ENCODE data around the gene SPATA24. TPM values are rescaled to one million over a fixed set of nuclear protein-coding genes. Genes with fewer than 3 reads are reported as not detected.
"Not testable (repeated sequence)": the region's sequence is repeated elsewhere in the genome, so short reads cannot be mapped to it uniquely, and the experiment has no call there.

Gene SPATA24
- total RNA-seq, 1 donor from 2014 or later: 3.7 TPM

DNA sequence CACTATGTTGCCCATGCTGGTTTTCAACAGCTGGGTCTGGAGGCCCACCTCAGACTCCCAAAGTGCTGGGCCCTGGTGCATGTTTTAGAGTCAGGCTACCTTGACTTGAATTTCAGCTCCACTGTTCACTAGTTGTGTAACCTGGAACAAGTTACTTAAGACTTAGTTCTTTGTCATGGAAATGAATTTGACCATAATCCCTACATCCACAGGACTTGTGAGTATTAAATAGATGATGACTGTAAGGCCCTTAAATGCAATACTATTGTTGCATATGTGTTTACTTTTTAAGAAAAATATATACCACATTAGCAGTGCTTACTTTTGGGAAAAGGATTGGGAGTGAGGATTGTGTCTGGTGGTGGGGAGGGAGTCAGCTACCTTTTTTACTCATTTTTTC, 45.8 kb downstream of the SPATA24 start:
- peaks cover 16% of the 10 kb centered on the region for H3K4me1 Mint-ChIP-seq (ENCODE audit: low read depth)
- TF ChIP-seq, protein P1, sequence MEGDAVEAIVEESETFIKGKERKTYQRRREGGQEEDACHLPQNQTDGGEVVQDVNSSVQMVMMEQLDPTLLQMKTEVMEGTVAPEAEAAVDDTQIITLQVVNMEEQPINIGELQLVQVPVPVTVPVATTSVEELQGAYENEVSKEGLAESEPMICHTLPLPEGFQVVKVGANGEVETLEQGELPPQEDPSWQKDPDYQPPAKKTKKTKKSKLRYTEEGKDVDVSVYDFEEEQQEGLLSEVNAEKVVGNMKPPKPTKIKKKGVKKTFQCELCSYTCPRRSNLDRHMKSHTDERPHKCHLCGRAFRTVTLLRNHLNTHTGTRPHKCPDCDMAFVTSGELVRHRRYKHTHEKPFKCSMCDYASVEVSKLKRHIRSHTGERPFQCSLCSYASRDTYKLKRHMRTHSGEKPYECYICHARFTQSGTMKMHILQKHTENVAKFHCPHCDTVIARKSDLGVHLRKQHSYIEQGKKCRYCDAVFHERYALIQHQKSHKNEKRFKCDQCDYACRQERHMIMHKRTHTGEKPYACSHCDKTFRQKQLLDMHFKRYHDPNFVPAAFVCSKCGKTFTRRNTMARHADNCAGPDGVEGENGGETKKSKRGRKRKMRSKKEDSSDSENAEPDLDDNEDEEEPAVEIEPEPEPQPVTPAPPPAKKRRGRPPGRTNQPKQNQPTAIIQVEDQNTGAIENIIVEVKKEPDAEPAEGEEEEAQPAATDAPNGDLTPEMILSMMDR (IDR thresholded peaks at IDR 0.05): no peak
- H3K27ac Mint-ChIP-seq (ENCODE audit: unreplicated experiment): no peak overlapping the region
- no peak for DNase-seq (ENCODE audit: low spot score)
- H3K36me3 Mint-ChIP-seq (ENCODE audit: low read depth): peaks cover 5% of the 10 kb centered on the region
- H3K27me3 Mint-ChIP-seq (ENCODE audit: low read depth): no peaks in the 10 kb centered on the region
- peaks cover 5% of the 10 kb centered on the region for H3K9me3 Mint-ChIP-seq (ENCODE audit: low read depth)
- no peak overlapping the region for H3K4me3 Mint-ChIP-seq (ENCODE audit: unreplicated experiment)

DNA sequence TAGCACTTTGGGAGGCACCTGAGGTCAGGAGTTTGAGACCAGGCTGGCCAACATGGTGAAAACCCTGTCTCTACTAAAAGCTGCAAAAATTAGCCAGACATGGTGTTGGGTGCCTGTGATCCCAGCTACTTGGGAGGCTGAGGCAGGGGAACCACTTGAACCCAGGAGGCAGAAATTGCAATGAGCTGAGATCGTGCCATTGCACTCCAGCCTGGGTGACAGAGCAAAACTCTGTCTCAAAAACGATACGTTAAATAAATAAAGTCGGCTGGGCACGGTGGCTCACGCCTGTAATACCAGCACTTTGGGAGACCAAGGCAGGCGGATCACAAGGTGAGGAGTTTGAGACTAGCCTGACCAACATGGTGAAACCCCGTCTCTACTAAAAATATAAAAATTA, 48.0 kb downstream of the SPATA24 start:
- not testable (repeated sequence) for H3K9me3 Mint-ChIP-seq (ENCODE audit: low read depth); H3K4me3 Mint-ChIP-seq (ENCODE audit: unreplicated experiment); DNase-seq (ENCODE audit: low spot score); H3K27me3 Mint-ChIP-seq (ENCODE audit: low read depth); H3K27ac Mint-ChIP-seq (ENCODE audit: unreplicated experiment); H3K36me3 Mint-ChIP-seq (ENCODE audit: low read depth)
- H3K4me1 Mint-ChIP-seq (ENCODE audit: low read depth): peaks cover 20% of the 10 kb centered on the region

DNA sequence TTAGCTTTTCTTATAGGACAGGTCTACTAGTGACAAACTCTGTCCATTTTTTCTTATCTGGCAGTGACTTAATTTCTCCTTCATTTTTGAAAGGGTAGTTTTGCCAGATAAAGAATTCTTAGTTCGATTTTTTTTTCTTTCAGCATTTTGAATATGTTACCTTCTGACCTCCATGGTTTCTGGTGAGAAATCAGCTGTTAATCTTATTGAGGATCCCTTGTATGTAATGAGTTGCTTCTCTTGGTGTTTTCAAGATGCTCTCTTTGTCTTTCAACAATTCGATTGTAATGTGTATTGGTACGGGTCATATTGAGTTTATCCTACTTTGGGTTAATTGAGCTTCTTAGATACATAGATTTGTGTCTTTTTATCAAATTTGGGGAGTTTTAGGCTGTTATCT, 49.7 kb downstream of the SPATA24 start:
- Mint-ChIP-seq H3K4me1 (ENCODE audit: low read depth) (peaks cover 23% of the 10 kb centered on the region), H3K9me3 (ENCODE audit: low read depth) (peaks cover 5% of the 10 kb centered on the region), H3K4me3 (ENCODE audit: unreplicated experiment) (no peak overlapping the region), H3K36me3 (ENCODE audit: low read depth) (peaks cover 5% of the 10 kb centered on the region), H3K27me3 (ENCODE audit: low read depth) (no peaks in the 10 kb centered on the region), H3K27ac (ENCODE audit: unreplicated experiment) (peak overlapping the region; percentile 29)
- TF ChIP-seq, protein P1 (IDR thresholded peaks at IDR 0.05): no peak
- no peak for DNase-seq (ENCODE audit: low spot score)

DNA sequence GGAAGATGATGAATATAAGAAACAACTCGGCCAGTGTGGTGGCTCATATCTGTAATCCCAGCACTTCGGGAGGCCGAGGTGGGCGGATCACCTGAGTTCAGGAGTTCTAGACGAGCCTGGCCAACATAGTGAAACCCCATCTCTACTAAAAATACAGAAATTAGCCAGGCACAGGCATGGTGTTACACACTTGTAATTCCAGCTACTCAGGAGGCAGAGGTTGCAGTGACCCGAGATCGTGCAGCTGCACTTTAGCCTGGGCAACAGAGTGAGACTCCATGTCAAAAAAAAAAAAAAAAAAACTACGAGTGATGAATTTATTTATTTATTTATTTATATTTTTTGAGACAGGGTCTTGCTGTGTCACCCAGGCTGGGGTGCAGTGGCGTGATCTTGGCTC, 56.0 kb downstream of the SPATA24 start:
- H3K4me3 Mint-ChIP-seq (ENCODE audit: unreplicated experiment); H3K36me3 Mint-ChIP-seq (ENCODE audit: low read depth); H3K9me3 Mint-ChIP-seq (ENCODE audit: low read depth); DNase-seq (ENCODE audit: low spot score); H3K27me3 Mint-ChIP-seq (ENCODE audit: low read depth); H3K27ac Mint-ChIP-seq (ENCODE audit: unreplicated experiment): not testable (repeated sequence)
- peaks cover 29% of the 10 kb centered on the region for H3K4me1 Mint-ChIP-seq (ENCODE audit: low read depth)

Other genes starting within 250 kb of the SPATA24 start
- gene SIL1, start 205.7 kb downstream of the SPATA24 start, total RNA-seq: 71.1 to 87.4 TPM (median 76.2 TPM) in 3 replicates
- gene MATR3, start 110.3 kb downstream of the SPATA24 start, total RNA-seq: 150 to 218 TPM (median 153 TPM) in 3 replicates
- 43.8 to 53.0 TPM (median 47.9 TPM) in 3 replicates for gene PAIP2, start 62.2 kb downstream of the SPATA24 start, total RNA-seq
- gene SLC23A1, start 20.8 kb downstream of the SPATA24 start, total RNA-seq: not detected in 3 replicates
- gene MZB1, start 14.2 kb downstream of the SPATA24 start, total RNA-seq: not detected in 3 replicates
- 0.97 to 2.4 TPM (median 2.3 TPM) in 3 replicates for gene PROB1, start 9.0 kb downstream of the SPATA24 start, total RNA-seq
- gene DNAJC18, start 35.4 kb upstream of the SPATA24 start, total RNA-seq: 17.4 to 27.0 TPM (median 25.6 TPM) in 3 replicates
- 0.62 TPM in 1 of 3 replicates, not detected in the others for gene ECSCR, start 58.7 kb upstream of the SPATA24 start, total RNA-seq
- not detected in 3 replicates for gene SMIM33, start 66.9 kb upstream of the SPATA24 start, total RNA-seq
- 26.6 to 59.2 TPM (median 58.4 TPM) in 3 replicates for gene STING1, start 78.7 kb upstream of the SPATA24 start, total RNA-seq
- 110 to 129 TPM (median 117 TPM) in 3 replicates for gene UBE2D2, start 157.2 kb upstream of the SPATA24 start, total RNA-seq
- gene CXXC5, start 244.3 kb upstream of the SPATA24 start, total RNA-seq: 144 to 193 TPM (median 145 TPM) in 3 replicates

Data from chondrocyte (in vitro differentiated cells).